ENCODE results near the gene ZGLP1.
A peak's percentile ranks its signal among the peaks of the same experiment; 100 is the strongest.

ZGLP1 gene

DNA sequence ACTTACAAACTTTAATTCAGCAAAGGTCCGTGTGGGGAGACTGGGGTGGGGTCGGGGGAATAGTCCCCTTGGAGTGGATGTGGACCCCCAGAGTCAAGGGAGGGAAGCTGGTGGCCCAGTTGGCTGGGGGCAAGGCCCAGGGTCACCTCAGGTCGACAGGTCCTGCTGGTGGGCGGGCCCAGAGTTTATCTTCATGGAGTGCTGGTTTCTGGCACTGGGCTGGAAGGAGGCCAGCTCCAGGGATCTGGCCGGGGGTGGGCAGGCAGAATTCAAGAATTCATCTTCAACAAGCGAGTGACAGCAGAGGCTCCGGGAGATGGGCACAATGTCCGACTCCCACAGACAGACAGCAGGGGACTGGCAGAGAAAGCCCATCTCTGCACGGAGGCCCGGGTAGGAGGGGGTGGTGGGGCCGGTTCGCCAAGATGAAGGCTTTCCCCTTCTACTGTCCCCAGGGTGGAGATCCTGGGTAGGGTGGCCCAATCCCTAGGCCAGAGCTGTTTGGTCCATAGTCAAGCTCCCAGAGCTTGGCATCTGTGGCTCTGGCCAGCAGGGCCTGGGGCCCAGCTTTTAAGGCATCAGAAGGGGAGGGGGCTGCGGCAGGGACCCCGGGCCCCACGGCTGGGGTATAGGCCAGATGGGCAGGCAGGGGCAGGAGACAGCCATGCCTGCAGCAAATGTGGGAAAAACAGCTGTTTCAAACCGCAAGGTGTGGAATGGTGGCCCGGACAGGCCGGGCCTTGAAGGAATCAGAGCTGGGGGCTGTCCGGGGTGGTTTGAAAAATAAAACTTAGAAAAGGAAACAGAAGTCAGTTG is 6.8 kb upstream of the ZGLP1 start:
- Histone ChIP-seq H2AFZ (peak overlapping the region; percentile 98), H3K4me2 (ENCODE audit: low read length) (peak overlapping the region; percentile 94), H3K9ac (peak overlapping the region; percentile 21), H3K79me2 (no peaks in the 10 kb centered on the region), H3K4me1 (peaks cover 9% of the 10 kb centered on the region), H3K27me3 (ENCODE audit: control insufficient read depth, insufficient read depth, low read length) (no peaks in the 10 kb centered on the region), H3K36me3 (ENCODE audit: control insufficient read depth, insufficient read depth, low read length) (no peaks in the 10 kb centered on the region), H3K27ac (peak overlapping the region; percentile 68), H3K9me3 (ENCODE audit: control insufficient read depth, low read length) (no peaks in the 10 kb centered on the region), H3K4me3 (ENCODE audit: low read depth, low read length) (peak overlapping the region; percentile 93)
- TF ChIP-seq, protein P1, sequence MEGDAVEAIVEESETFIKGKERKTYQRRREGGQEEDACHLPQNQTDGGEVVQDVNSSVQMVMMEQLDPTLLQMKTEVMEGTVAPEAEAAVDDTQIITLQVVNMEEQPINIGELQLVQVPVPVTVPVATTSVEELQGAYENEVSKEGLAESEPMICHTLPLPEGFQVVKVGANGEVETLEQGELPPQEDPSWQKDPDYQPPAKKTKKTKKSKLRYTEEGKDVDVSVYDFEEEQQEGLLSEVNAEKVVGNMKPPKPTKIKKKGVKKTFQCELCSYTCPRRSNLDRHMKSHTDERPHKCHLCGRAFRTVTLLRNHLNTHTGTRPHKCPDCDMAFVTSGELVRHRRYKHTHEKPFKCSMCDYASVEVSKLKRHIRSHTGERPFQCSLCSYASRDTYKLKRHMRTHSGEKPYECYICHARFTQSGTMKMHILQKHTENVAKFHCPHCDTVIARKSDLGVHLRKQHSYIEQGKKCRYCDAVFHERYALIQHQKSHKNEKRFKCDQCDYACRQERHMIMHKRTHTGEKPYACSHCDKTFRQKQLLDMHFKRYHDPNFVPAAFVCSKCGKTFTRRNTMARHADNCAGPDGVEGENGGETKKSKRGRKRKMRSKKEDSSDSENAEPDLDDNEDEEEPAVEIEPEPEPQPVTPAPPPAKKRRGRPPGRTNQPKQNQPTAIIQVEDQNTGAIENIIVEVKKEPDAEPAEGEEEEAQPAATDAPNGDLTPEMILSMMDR (IDR thresholded peaks at IDR 0.05) = no peak

DNA sequence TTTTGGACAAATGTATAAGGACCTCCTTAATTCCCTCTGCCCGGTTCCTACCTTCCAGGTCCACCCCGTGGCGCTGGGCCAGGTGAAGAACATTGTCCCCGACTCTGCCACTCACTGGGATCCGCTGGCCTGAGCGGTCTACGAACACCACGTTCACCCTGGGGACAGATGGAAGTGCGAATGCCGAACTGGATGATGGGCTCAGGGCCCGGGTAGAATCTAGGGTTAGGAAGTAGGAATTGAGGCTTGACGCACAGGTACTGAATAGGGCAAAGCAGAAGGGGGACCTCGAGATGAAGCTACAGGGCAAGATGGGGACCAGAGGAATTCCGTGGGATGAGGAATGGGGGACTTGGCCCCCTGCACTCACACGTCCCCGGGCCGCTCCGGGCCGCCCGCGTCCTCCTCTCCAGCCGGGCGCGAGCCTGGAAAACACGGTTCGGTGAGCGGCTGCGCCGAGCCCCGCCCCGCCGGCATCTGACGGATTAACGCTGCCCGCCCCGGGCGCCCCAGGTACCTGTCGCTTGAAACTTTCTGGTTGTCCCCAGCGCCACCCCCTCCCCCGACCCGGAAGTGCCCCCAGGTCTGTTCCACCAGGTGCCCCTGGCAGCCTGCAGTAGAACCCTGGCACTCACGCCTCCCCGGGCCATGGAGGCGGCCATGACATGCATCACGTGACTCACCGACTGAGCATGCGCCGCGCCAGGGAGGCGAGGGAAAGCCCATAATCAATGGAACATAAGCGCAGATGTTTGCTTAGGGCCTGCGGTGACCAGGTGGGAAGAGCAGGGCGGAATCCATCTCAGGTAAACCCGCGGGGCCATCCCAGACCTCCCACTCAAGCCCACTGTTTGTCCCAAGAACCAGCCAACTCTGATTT is 6.0 kb upstream of the ZGLP1 start, which contains the start of gene FDX2:
Gene FDX2, minus strand, starts transcription at position 681 of the 880 bp plus-strand sequence. Its CDS starts 19 bp downstream, at position 662.
- Histone ChIP-seq H3K4me2 (ENCODE audit: low read length) (peak within 1 kb of the TSS; percentile 94), H3K36me3 (ENCODE audit: control insufficient read depth, insufficient read depth, low read length) (no peaks in the 10 kb centered on the region), H3K4me1 (peaks cover 9% of the 10 kb centered on the region), H3K4me3 (ENCODE audit: low read depth, low read length) (peak within 1 kb of the TSS; percentile 93), H3K9ac (peak within 1 kb of the TSS; percentile 21), H3K9me3 (ENCODE audit: control insufficient read depth, low read length) (no peaks in the 10 kb centered on the region), H2AFZ (peak within 1 kb of the TSS; percentile 98), H3K27me3 (ENCODE audit: control insufficient read depth, insufficient read depth, low read length) (no peaks in the 10 kb centered on the region), H3K27ac (peak within 1 kb of the TSS; percentile 68), H3K79me2 (no peaks in the 10 kb centered on the region)
- TF ChIP-seq, protein P1 (IDR thresholded peaks at IDR 0.05) = no peak

DNA sequence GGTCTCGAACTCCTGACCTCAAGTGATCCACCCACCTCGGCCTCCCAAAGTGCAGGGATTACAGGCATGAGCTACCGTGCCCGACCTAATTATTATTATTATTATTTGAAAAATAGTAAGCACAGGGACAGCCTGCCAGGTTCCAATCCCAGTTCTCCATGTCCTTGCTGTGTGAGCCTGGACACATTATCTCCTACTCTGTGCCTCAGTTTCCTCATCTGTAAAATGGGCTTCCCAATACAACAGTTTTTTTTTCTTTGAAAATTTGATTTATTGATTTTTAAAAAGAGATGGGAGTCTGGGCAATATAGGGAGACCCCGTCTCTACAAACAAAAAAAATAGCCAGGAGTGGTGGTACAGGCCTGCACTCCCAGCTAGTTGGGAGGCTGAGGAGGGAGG is 3.3 kb downstream of the ZGLP1 start:
- no peaks in the 10 kb centered on the region for H3K27me3 ChIP-seq (ENCODE audit: control insufficient read depth, insufficient read depth, low read length)
- H3K4me2 ChIP-seq (ENCODE audit: low read length) = no peak overlapping the region
- TF ChIP-seq, protein P1 (IDR thresholded peaks at IDR 0.05) = no peak
- no peak overlapping the region for H3K4me3 ChIP-seq (ENCODE audit: low read depth, low read length)
- no peaks in the 10 kb centered on the region for H3K79me2 ChIP-seq
- H3K27ac ChIP-seq = no peak overlapping the region
- no peaks in the 10 kb centered on the region for H3K36me3 ChIP-seq (ENCODE audit: control insufficient read depth, insufficient read depth, low read length)
- no peaks in the 10 kb centered on the region for H3K9me3 ChIP-seq (ENCODE audit: control insufficient read depth, low read length)
- H2AFZ ChIP-seq = no peak overlapping the region
- no peak overlapping the region for H3K9ac ChIP-seq
- H3K4me1 ChIP-seq = no peaks in the 10 kb centered on the region

DNA sequence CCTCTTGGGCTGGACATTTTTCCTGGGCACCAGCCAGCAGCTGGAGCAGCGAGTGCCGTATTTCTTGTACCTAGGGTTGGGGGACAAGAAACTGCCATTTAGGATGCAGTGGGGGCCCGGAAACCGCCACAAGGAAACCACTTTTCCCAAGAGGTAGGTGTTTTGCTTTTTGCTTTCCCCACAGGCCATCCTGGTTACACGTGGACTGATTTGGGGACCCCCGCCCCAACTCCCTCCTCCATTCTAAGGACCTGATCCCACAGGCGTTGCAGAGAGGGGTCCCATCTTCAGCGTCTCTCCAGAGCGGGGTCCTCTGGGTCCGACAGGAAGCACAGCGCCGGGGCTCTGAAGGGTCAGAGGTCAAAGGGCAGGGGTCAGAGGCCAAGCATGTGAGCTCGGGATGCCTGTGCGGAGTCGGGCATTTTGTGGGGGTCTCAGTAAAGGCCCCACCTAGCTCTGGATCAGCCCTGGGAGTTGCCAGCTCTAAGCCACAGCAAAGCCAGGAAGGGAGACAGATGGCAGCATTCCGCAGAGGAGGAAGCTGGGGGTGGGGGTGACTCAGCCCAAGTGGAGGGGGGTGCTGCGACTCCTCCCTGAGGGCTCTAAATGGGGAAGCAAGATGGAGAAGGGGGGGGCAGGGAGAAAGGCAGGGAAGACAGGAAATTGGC is 4.3 kb downstream of the ZGLP1 start:
- Histone ChIP-seq H3K4me2 (ENCODE audit: low read length) (no peak overlapping the region), H3K27ac (no peak overlapping the region), H3K4me3 (ENCODE audit: low read depth, low read length) (no peak overlapping the region), H3K4me1 (no peaks in the 10 kb centered on the region), H3K36me3 (ENCODE audit: control insufficient read depth, insufficient read depth, low read length) (no peaks in the 10 kb centered on the region), H2AFZ (no peak overlapping the region), H3K79me2 (no peaks in the 10 kb centered on the region), H3K27me3 (ENCODE audit: control insufficient read depth, insufficient read depth, low read length) (no peaks in the 10 kb centered on the region), H3K9ac (no peak overlapping the region), H3K9me3 (ENCODE audit: control insufficient read depth, low read length) (no peaks in the 10 kb centered on the region)
- TF ChIP-seq, protein P1 (IDR thresholded peaks at IDR 0.05) = no peak
